ENCODE measurements around the gene OBSCN.

GRCh38 chr1:228249513-228250305 lies 41.9 kb downstream of the OBSCN start:
- TF ChIP-seq SPI1 (IDR thresholded peaks at IDR 0.05; ENCODE audit: borderline replicate concordance, low read depth) = no peak
- no peak for TF ChIP-seq REST (IDR thresholded peaks at IDR 0.05; ENCODE audit: insufficient replicate concordance, low read depth)

Data from HL-60 (cell line).